Activated CD8-positive, alpha-beta memory T cell treated with anti-CD3 and anti-CD28 coated beads, Interleukin-2, amount 50 U/mL, for 1 hour (primary cell): ENCODE measurements around the gene AP2S1.
"Not testable (repeated sequence)": the region's sequence is repeated elsewhere in the genome, so short reads cannot be mapped to it uniquely, and the experiment has no call there.

Experiments
- DNase-seq: peaks from one replicate; pipeline ENCODE4 v3.0.0-alpha.2; 2020; ENCODE audit errors: extremely low read depth

AP2S1 gene

DNA sequence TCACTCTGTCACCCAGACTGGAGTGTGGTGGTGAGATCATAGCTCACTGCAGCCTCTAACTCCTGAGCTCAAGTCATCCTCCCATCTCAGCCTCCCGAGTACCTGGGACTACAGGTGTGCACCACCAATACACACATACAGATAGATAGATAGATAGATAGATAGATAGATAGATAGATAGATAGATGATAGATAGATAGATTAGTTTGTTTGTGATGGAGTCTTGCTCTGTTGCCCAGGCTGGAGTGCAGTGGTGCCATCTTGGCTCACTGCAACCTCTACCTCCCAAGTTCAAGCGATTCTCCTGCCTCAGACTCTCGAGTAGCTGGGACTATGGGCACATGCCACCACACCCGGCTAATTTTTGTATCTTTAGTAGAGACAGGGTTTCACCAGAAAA lies 46.2 kb downstream of the AP2S1 start:
- DNase-seq, result not testable (repeated sequence)

DNA sequence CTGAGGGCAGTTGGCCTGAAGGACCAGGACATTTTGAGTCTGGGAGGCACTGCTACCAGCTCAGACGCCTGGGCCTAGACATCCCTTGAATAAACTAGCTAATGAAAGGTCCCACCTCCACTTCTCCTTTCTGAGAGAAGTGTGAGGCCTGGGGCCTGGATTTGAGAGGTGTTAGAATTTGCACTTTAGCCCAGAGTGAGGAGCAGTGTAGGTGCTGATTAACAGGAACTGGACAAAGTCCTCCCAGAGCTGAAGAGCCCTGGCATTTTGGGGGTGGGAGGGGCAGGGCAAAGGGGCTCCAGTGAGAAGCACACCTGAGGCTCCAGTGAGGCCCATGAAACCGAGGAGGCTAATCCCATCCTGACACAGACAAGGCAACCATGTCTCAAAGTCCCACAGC lies 47.1 kb downstream of the AP2S1 start:
- no peak for DNase-seq

DNA sequence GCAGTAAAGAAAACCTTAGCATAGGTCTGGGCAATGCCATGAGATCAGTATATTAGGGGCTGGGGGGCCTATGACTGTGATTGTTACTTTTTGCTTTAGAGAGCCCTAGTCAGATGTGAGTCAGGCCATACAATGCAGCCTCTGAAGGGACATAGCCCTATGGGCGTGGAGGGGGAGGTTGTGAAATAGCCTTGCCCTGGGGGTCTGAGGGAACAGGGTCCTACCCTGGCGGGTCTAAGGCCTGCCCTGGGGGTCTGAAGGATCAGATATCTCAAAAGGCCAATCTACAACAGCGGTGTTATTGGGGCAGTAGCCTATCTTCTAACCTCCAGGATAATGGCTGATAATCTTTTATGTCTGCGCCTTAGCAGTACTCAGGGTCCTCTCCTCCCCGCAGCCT lies 48.5 kb downstream of the AP2S1 start:
- no peak for DNase-seq

DNA sequence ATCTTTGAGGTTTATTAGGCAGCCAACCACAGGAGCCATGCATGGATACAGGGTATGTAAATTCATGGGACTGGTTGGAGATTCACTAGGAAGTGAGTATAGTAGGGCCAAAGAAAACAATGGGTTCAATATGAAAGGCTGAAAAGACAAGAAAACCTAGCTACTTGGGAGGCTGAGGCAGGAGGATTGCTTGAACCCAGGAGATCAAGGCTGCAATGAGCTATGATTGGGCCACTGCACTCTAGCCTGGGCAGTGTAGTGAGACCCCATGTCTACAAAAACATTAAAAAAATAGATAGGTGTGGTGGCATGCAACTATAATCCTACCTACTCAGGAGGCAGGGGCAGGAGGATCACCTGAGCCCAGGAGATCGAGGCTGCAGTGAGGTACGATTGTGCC lies 51.9 kb downstream of the AP2S1 start:
- no peak for DNase-seq

DNA sequence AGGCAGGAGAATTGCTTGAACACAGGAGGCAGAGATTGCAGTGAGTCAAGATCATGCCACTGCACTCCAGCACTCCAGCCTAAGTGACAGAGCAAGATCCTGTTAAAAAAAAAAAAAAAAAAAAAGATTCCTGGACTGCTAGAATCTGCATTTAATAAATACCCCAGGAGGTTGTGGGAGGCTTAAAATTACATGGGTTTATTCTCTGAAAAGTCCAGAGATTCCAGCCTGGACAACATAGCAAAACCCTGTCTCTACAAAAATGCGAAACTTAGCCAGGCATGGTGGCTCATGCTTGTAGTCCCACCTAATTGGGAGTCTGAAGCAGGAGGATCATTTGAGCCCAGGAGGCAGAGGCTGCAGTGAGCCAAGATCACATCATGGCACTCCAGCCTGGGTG lies 52.8 kb downstream of the AP2S1 start:
- no peak for DNase-seq

DNA sequence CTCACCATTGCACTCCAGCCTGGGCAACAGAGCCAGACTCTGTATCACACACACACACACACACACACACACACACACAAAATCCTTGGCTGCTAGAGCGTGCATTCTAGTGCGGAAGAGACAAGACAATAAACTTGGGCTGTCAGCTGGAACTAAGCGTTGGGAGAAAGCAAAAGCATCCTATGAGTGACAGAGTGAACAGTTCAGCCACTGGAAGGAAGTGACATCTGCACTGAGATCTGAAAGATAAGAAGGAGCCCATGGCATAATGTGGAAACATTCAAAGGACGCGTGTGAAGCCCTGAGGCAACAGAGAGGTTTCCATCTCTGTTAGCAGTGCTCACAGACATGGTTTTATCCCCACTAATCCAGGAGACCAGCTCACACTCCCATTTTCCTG lies 58.7 kb downstream of the AP2S1 start:
- DNase-seq, result no peak

DNA sequence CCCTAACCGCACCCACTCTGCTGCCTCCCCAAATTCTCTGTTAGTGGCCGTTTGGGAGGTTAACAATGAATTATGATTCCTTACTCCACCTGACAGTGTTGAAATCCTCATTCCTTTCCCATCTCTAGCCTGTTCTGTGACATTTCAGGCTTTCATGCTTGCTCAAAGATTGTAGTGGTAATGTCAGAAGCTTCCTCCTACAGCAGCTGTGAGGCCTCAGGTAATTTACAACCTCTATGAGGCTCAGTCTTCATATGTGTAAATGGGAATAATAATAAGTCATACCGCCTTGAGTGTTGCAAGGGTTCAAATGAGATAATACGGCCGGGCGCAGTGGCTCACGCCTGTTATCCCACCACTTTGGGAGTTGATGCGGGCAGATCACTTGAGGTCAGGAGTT lies 61.3 kb downstream of the AP2S1 start:
- DNase-seq, result no peak

DNA sequence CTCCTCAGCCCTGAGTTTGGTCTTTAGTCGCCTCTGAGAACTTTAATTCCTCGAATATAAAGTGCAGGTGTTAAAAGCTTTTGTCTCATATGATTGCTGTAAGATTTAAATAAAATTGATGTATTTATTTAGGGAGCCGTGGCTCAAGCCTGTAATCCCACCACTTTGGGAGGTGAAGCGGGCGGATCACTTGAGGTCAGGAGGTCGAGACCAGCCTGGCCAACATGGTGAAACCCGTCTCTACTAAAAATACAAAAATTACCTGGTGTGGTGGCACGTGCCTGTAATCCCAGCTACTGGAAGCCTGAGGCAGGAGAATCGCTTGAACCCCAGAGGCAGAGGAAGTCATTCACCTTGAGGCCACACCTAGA lies 61.7 kb downstream of the AP2S1 start:
- no peak for DNase-seq

DNA sequence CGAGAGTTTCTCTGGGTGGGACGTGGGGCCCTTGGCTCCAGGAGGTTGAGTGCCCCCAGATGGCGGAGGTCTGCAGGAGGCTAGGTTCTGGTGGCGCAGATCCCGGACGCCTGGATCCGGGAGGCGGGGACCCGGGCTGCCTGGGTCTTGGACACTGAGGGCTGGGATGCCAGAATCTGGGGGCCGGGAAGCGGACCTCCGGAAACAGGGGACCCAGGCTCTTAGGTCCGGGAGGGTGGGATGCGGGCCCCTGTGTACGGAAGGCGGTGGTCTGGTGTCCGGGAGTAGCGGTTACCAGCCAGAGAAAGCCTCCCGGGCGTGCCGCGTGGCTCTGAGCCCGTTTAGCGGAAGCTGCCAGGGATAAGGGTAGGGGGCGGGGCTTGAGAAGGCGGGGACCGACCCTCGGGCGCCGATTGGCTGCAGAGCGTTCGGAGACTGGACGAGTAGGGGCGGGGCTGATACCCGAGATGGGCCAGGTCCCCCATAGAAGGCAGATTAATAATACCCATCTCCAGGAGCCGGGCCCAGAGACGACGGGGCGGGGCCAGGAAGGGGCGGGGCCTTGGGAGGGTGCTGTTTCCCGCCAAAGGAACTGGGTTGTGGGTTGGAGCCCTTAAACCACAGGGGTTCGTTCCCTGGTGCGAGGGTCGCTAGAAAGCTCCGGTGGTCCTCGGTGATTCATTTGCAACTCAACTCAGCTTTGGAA lies 62.2 kb downstream of the AP2S1 start, which contains the start of gene SLC1A5:
SLC1A5 (minus strand) TSS at position 333 of the 706 bp plus-strand sequence. CDS start 629 bp downstream, outside the sequence.
- peak; percentile 93 for DNase-seq
